SK-N-MC (cell line): ENCODE measurements around the gene ROCK2.

ENCODE experiments used
- EZH2 ChIP-seq: fragments of 200-600 bp; sonication (generic); IDR thresholded peaks from one replicate; pipeline ENCODE4 v1.6.1; 2017; ENCODE audit warnings: antibody characterized with exemption
- POLR2AphosphoS5 ChIP-seq: IDR thresholded peaks from 2 replicates; pipeline ENCODE4 v1.6.1; 2012; ENCODE audit warnings: mild to moderate bottlenecking, low read depth, low read length, borderline replicate concordance

DNA sequence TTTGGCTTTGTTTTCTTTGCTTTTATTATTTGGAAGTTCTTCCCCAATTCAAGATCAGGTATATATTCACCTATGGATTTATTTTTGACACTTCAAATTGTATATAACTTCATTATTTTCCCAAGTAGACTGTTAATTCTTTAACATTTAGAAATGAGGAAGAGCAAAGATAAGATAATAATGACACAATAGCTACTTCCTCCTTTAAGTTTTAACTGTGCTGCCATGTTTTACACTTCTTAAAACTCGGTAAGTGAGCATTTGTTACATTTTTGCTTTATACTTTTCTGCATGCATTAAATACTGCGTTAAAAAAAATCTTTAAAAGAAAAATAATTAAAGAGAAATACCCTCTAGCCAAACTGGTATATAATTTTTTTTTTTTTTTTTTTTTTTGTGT, 156.7 kb downstream of the ROCK2 start:
- TF ChIP-seq POLR2AphosphoS5 (no peak), EZH2 (no peak)
